Skin of body (tissue), 2 donors: ENCODE data around the gene ABL1. TPM values are rescaled to one million over a fixed set of nuclear protein-coding genes. Genes with fewer than 3 reads are reported as not detected.

Experiments used
- DNase-seq: peaks from one replicate; lab custom pipeline; 2025; lab: John Stamatoyannopoulos, UW
- total RNA-seq: library from RNA; depleted of rRNA; stranded (reverse); fragments of >200 nt; gene quantifications from one replicate; pipeline ENCODE4 v1.2.3, GENCODE V29; 2014

ABL1 gene
- total RNA-seq, 1 donor from 2014 or later: 35.5 TPM

DNA sequence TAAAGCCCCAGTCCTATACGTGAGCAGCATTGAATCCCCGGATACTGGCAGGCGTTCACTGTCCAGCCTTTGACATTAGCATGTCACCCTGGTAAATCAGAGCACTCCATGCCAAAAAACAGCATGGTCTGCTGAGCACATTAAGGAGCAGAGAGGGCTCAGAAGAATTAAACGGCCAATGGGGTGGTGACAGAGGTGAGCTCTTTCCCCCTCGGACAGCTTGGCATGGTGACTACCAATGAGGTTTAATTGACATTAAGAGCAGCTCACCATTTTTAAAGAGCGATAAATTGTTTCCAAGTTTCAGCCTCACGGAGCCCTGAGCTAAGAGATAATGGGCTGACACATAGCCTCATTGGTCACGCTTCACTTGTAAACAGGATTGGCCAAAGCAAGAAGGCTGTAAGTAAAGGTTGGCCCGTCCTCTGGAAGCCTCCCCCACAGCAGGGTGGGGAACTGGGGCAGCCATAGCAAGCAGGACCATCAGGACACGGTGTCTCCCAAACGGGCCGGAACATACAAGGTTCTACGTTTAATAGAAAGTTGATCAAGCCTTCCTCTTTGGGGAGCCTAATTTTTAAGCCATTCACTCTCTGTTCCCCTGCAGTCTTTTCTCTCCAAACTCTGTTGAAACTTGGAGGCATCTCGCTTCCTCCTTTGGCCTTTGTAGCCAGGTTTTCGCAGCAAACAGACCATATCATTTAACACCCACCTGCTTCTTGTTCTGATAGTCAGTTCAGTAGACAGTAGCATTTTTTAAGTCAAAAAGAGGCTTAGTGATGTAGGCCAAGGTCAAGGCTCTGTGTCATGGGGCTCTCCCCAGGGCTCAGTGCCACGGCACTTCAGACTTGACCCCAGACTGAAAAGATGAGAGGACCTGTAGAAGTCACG, 35.7 kb downstream of the ABL1 start:
- DNase-seq: no peak

DNA sequence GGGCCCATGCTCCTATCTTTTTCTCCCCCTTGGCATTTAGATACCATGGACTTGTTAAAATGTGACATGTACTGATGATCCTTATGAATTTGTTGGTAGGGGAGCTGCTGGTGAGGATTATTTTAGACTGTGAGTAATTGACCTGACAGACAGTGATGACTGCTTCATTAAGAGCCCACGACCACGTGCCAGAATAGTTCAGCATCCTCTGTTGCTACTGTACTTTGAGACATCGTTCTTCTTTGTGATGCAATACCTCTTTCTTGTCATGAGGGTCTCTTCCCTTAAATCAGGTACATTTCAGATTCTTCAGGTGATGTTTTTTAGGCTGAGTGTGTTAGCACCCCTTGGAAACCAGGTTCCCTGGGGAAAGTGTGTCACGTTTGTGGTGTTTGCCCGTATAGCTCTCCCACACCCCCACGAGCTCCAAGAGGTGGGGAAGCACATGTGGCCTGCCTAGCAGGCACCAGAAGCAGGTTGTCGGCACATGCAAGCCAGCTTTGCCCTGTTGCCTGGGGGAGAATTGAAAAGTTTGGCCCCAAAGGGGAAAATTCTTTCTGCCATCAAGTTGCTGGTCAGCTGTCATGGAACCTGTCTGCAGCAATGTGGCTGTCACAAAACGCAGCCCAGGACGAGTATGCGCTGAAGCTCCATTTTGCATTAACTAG, 36.5 kb downstream of the ABL1 start:
- DNase-seq: no peak

DNA sequence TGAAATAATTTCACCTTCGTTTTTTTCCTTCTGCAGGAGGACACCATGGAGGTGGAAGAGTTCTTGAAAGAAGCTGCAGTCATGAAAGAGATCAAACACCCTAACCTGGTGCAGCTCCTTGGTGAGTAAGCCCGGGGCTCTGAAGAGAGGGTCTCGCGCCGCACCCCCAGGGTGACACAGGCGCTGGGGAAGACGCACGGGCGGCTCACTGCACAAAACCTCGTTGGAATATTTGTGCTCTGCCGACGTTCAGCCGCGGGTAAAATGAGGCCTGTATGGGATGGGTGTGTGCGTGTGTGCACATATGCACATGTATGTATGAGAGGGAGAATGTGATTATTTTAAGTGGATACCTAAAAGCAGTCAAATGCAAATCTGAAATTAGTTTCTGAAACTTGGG, 37.0 kb downstream of the ABL1 start:
- no peak for DNase-seq

DNA sequence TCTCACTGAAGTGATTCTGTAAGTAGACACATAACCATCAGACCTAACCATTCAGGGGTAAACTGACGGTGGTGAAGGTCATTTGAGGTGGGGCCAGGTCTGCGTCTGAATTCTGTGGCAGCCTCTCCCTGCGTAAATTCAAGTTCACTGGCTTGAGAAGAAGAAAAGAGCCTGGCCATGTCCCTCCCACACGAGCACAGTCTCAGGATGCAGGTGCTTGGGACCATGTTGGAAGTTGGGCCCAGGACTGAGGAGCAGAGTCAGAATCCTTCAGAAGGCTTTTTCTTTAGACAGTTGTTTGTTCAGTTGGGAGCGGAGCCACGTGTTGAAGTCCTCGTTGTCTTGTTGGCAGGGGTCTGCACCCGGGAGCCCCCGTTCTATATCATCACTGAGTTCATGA, 37.5 kb downstream of the ABL1 start:
- DNase-seq: no peak

DNA sequence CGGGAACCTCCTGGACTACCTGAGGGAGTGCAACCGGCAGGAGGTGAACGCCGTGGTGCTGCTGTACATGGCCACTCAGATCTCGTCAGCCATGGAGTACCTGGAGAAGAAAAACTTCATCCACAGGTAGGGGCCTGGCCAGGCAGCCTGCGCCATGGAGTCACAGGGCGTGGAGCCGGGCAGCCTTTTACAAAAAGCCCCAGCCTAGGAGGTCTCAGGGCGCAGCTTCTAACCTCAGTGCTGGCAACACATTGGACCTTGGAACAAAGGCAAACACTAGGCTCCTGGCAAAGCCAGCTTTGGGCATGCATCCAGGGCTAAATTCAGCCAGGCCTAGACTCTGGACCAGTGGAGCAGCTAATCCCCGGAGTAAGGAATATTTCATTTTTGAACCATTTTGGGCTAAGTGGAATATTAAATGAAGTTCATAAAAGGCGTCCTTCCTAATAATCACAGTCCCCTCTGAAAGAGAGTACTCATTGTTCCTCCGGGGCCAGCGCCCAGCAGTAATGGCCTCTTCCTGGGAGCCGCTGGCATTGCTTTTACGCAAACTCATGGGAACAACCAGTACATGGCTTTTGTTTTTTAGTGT, 38.0 kb downstream of the ABL1 start:
- no peak for DNase-seq

DNA sequence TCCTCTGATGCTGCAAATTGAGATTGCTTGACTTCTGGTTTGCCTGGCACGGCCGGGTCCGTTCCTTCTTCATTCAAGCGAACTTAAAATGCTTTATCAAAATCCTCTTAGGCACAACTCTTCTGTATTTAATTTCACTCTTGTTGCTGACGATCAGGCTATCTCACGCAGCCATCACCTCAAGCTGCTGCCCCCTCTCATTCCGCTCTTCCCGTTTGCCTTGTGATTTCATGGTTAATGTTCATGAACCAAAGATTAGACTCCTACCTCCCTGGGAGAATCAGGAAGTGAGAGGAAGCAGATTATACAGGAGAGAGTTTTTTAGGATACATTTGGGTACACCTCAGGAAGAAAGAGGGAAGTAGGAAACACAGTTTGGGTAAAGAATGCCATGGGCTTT, 38.9 kb downstream of the ABL1 start:
- DNase-seq: no peak

DNA sequence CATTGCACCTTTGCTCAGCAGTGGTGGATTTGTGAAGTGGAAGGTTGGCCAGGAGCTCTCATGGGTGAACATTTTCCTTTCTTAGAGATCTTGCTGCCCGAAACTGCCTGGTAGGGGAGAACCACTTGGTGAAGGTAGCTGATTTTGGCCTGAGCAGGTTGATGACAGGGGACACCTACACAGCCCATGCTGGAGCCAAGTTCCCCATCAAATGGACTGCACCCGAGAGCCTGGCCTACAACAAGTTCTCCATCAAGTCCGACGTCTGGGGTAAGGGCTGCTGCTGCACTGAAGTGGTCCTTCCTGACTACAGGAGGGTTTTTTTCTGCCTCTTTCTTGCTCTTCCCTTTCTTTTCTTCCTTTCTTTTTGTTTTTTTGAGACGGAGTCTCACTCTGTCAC, 39.7 kb downstream of the ABL1 start:
- no peak for DNase-seq

DNA sequence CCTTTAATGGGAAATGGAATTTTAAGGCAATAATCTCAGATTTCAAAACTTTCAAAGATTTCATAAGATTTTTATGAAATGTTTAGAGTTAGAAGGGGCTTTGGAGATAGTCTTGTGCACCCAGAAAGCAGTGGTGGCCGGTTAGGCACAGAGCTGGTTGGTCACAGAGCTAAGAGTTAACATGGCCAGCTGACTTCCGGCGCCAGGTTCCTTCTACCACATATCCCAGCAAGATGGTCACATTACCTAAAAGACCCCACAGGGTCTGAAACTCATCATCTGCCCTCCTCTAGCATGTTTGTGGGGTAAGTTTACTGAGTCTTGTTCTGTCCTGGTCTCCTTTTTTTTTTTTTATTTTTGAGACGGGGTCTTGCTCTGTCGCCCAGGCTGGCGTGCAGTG, 42.2 kb downstream of the ABL1 start:
- no peak for DNase-seq

DNA sequence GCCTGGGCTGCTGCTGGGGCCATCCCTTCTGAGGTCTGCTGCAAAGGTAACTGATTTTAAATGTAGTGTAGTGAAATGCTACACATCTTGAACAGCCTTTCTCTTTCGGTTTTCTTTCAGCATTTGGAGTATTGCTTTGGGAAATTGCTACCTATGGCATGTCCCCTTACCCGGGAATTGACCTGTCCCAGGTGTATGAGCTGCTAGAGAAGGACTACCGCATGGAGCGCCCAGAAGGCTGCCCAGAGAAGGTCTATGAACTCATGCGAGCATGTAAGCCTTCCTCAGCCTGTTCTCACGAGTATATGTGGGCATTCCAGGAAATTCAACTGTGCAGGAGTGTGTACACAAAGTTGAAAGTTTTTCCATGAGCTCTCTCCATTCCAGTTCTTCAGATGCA, 43.2 kb downstream of the ABL1 start:
- DNase-seq: no peak

DNA sequence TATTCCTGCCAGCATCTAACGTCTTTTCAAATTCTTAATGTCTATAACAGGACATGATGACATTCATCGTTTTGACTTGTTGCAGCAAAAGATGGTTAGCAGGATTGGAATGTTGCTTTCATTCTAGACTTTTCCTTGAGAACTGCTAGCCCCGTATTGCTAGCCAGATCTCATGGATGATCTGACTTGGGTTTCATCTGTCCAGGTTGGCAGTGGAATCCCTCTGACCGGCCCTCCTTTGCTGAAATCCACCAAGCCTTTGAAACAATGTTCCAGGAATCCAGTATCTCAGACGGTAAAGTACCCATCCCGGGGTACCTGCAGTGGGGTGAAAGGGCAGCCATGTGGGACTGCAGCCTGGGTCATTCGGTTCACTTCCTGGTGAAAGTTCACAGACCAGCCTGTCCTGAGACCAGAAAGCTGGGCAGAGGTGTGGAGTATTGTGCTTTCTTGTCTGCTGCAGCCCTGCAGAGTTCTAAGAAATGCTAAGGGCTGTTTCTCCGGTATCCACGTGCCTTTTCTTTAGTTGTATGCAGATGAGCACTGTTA, 44.9 kb downstream of the ABL1 start:
- no peak for DNase-seq

DNA sequence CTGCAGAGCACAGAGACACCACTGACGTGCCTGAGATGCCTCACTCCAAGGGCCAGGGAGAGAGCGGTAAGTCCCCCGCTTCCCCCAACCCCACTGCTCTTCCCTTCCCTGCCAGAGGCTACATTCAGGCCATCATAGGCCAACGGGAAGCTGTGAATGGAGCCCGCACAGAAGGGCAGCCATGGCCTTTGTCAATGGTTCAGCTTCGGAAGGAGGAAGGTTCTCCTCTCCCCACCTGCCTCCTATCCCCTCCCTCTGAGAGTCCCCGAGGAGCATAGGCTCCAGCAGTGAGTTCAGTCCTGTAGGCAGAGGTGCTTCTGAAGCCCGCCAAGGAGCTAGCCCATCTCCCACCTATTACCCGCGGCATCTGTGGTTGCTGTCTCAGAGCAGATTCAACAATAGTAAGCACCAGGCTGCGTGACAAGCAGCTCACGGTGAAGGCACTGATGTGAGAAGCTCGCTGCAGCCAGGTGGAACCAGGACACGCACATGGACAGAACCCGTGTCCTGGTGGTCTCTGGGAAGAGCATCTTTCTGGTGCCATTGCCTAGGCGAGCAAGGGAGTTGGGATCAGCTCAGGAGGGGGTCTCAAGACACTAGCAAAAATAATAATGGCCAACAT, 45.7 kb downstream of the ABL1 start:
- DNase-seq: no peak

DNA sequence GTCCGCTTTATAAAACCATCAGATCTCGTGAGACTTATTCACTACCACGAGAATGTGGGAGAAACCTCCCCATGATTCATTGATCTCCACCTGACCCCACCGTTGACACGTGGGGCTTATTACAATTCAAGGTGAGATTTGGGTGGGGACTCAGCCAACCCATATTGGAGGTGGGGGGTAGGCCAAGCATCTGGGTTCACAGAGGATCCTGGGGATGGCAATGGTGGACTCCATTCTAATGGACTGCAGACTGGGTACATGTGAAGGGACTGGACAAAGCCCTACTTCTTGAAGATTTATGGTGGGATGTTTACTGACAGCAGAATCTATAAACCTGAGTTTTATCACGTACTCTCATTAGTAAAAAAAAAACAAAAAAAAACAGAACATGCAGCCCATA, 46.5 kb downstream of the ABL1 start:
- DNase-seq: no peak

DNA sequence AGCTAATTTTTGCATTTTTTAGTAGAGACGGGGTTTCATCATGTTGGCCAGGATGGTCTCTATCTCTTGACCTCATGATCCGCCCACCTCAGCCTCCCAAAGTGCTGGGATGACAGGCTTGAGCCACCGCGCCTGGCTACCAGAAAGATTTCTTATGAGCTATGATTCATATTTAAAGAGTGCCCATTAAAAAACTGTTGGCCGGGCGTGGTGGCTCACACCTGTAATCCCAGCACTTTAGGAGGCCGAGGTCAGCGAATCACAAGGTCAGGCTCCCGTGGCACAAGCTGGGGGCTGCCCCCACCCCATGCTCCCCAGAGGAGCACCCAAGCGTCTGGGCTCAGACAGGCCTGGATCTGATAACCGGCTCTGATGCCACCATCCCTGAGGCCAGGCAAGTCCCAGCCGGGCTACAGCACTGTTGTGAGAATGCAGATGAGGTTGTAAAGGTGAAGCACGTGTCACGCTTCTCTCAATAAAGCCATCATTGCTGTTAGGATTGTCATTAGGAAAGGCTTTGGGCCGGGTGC, 47.7 kb downstream of the ABL1 start:
- DNase-seq: no peak

DNA sequence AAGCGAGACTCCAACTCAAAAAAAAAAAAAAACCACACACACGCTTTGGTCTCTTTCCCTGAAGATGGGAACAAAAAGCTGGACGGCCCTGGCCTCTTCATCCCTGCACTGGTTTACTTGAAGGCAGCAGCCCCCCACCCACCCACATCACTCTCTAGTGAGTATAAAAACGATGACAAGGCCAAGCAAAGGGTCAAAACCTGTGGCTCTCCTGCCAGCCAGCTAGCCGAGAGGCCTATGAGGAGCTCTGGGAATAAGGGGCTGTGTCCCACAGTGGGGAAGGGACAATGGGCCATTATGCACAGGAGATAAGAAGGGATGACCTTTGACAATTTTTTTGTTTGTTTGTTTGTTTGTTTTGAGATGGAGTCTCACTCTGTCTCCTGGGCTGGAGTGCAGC, 48.4 kb downstream of the ABL1 start:
- no peak for DNase-seq

DNA sequence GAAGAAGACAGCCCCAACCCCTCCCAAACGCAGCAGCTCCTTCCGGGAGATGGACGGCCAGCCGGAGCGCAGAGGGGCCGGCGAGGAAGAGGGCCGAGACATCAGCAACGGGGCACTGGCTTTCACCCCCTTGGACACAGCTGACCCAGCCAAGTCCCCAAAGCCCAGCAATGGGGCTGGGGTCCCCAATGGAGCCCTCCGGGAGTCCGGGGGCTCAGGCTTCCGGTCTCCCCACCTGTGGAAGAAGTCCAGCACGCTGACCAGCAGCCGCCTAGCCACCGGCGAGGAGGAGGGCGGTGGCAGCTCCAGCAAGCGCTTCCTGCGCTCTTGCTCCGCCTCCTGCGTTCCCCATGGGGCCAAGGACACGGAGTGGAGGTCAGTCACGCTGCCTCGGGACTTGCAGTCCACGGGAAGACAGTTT, 49.1 kb downstream of the ABL1 start:
- DNase-seq: no peak

DNA sequence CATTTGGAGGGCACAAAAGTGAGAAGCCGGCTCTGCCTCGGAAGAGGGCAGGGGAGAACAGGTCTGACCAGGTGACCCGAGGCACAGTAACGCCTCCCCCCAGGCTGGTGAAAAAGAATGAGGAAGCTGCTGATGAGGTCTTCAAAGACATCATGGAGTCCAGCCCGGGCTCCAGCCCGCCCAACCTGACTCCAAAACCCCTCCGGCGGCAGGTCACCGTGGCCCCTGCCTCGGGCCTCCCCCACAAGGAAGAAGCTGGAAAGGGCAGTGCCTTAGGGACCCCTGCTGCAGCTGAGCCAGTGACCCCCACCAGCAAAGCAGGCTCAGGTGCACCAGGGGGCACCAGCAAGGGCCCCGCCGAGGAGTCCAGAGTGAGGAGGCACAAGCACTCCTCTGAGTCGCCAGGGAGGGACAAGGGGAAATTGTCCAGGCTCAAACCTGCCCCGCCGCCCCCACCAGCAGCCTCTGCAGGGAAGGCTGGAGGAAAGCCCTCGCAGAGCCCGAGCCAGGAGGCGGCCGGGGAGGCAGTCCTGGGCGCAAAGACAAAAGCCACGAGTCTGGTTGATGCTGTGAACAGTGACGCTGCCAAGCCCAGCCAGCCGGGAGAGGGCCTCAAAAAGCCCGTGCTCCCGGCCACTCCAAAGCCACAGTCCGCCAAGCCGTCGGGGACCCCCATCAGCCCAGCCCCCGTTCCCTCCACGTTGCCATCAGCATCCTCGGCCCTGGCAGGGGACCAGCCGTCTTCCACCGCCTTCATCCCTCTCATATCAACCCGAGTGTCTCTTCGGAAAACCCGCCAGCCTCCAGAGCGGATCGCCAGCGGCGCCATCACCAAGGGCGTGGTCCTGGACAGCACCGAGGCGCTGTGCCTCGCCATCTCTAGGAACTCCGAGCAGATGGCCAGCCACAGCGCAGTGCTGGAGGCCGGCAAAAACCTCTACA, 49.8 kb downstream of the ABL1 start:
- no peak for DNase-seq

DNA sequence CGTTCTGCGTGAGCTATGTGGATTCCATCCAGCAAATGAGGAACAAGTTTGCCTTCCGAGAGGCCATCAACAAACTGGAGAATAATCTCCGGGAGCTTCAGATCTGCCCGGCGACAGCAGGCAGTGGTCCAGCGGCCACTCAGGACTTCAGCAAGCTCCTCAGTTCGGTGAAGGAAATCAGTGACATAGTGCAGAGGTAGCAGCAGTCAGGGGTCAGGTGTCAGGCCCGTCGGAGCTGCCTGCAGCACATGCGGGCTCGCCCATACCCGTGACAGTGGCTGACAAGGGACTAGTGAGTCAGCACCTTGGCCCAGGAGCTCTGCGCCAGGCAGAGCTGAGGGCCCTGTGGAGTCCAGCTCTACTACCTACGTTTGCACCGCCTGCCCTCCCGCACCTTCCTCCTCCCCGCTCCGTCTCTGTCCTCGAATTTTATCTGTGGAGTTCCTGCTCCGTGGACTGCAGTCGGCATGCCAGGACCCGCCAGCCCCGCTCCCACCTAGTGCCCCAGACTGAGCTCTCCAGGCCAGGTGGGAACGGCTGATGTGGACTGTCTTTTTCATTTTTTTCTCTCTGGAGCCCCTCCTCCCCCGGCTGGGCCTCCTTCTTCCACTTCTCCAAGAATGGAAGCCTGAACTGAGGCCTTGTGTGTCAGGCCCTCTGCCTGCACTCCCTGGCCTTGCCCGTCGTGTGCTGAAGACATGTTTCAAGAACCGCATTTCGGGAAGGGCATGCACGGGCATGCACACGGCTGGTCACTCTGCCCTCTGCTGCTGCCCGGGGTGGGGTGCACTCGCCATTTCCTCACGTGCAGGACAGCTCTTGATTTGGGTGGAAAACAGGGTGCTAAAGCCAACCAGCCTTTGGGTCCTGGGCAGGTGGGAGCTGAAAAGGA, 50.7 kb downstream of the ABL1 start:
- no peak for DNase-seq

DNA sequence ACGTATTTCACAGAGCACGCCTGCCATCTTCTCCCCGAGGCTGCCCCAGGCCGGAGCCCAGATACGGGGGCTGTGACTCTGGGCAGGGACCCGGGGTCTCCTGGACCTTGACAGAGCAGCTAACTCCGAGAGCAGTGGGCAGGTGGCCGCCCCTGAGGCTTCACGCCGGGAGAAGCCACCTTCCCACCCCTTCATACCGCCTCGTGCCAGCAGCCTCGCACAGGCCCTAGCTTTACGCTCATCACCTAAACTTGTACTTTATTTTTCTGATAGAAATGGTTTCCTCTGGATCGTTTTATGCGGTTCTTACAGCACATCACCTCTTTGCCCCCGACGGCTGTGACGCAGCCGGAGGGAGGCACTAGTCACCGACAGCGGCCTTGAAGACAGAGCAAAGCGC, 51.9 kb downstream of the ABL1 start:
- no peak for DNase-seq

DNA sequence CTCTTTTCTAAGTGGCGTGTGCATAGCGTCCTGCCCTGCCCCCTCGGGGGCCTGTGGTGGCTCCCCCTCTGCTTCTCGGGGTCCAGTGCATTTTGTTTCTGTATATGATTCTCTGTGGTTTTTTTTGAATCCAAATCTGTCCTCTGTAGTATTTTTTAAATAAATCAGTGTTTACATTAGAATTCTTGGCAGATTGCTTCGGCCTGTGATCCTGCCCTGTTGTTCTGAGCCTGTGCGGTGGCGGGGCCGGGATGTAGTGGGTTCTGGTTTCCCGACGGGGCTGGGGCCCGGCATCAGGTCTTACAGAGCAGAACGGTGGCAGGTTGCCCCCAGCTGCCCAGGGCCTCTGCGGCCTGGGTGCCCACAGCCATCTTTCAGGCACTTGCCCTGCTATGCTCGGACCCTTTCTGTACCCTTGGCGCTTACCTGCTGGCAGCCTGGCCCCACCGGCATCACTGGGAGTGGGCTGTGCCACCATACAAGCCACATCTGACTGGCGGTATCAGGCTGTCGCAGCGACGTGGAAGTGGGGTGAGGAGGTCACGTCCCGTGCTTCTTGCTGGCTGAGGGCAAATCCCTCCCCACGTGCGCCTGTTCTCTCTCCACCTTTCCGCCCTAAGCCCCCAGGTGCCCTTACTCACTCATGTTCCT, 52.6 kb downstream of the ABL1 start:
- DNase-seq: no peak
